Stimulated activated naive CD8-positive, alpha-beta T cell treated with anti-CD3 and anti-CD28 coated beads, Interleukin-15, Interleukin-2, amounts not matched to agents 100 ng/mL and 50 ng/mL, for 24 hours (primary cell): ENCODE data around the gene KPNA1.
A peak's percentile ranks its signal among the peaks of the same experiment; 100 is the strongest.

ENCODE experiments used
- H3K27ac Mint-ChIP-seq: one replicate; pipeline ENCODE4 v1.8.0; 2021; ENCODE audit warnings: mild to moderate bottlenecking, mixed read lengths
- H3K27me3 Mint-ChIP-seq: one replicate; pipeline ENCODE4 v1.8.0; 2021; ENCODE audit warnings: mixed read lengths
- H3K36me3 Mint-ChIP-seq: one replicate; pipeline ENCODE4 v1.8.0; 2021; ENCODE audit warnings: low read depth, mixed read lengths
- H3K4me1 Mint-ChIP-seq: one replicate; pipeline ENCODE4 v1.8.0; 2021; ENCODE audit warnings: low read depth, mixed read lengths
- H3K4me3 Mint-ChIP-seq: one replicate; pipeline ENCODE4 v1.8.0; 2021; ENCODE audit warnings: mild to moderate bottlenecking, mixed read lengths
- H3K9me3 Mint-ChIP-seq: one replicate; pipeline ENCODE4 v1.8.0; 2021; ENCODE audit warnings: mixed read lengths

KPNA1 gene

GRCh38 chr3:122427857-122428471, 86.8 kb downstream of the KPNA1 start:
- Mint-ChIP-seq H3K9me3 (no peaks in the 10 kb centered on the region), H3K4me1 (peaks cover 22% of the 10 kb centered on the region), H3K4me3 (no peak overlapping the region), H3K27ac (peak overlapping the region; percentile 91), H3K27me3 (no peaks in the 10 kb centered on the region), H3K36me3 (peaks cover 89% of the 10 kb centered on the region)

GRCh38 chr3:122421836-122422235, 92.9 kb downstream of the KPNA1 start:
- Mint-ChIP-seq H3K9me3 (no peaks in the 10 kb centered on the region), H3K27me3 (no peaks in the 10 kb centered on the region), H3K27ac (no peak overlapping the region), H3K4me1 (peaks cover 14% of the 10 kb centered on the region), H3K4me3 (no peak overlapping the region), H3K36me3 (peaks cover 61% of the 10 kb centered on the region)

- no peaks in the 10 kb centered on the region for H3K9me3 Mint-ChIP-seq
- H3K36me3 Mint-ChIP-seq: peaks cover 54% of the 10 kb centered on the region
Measured at GRCh38 chr3:122421101-122421500, 93.6 kb downstream of the KPNA1 start.

DNA sequence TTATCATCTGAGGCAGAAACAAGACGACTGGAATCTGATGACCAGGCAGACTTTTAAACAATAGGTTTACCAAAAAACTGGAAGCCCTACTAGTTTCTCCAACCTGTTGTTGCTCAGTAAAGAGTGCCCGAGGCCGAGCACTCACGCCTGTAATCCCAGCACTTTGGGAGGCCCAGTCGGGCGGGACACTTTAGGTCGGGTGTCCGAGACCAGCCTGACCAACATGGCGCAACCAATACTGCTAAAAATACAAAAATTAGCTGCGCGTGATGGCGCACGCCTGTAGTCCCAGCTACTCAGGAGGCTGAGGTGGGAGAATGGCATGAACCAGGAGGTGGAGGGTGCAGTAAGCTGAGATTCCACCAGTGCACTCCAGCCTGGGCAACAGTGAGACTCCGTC, 97.8 kb downstream of the KPNA1 start:
- peak overlapping the region; percentile 98 for H3K4me3 Mint-ChIP-seq
- H3K27ac Mint-ChIP-seq: peak overlapping the region; percentile 97
- no peaks in the 10 kb centered on the region for H3K9me3 Mint-ChIP-seq
- H3K4me1 Mint-ChIP-seq: peaks cover 56% of the 10 kb centered on the region
- H3K27me3 Mint-ChIP-seq: no peaks in the 10 kb centered on the region
- H3K36me3 Mint-ChIP-seq: peaks cover 41% of the 10 kb centered on the region

More at GRCh38 chr3:122421101-122421500, 93.6 kb downstream of the KPNA1 start:
- H3K4me3 Mint-ChIP-seq: no peak overlapping the region
- no peak overlapping the region for H3K27ac Mint-ChIP-seq
- H3K4me1 Mint-ChIP-seq: peaks cover 20% of the 10 kb centered on the region
- no peaks in the 10 kb centered on the region for H3K27me3 Mint-ChIP-seq

DNA sequence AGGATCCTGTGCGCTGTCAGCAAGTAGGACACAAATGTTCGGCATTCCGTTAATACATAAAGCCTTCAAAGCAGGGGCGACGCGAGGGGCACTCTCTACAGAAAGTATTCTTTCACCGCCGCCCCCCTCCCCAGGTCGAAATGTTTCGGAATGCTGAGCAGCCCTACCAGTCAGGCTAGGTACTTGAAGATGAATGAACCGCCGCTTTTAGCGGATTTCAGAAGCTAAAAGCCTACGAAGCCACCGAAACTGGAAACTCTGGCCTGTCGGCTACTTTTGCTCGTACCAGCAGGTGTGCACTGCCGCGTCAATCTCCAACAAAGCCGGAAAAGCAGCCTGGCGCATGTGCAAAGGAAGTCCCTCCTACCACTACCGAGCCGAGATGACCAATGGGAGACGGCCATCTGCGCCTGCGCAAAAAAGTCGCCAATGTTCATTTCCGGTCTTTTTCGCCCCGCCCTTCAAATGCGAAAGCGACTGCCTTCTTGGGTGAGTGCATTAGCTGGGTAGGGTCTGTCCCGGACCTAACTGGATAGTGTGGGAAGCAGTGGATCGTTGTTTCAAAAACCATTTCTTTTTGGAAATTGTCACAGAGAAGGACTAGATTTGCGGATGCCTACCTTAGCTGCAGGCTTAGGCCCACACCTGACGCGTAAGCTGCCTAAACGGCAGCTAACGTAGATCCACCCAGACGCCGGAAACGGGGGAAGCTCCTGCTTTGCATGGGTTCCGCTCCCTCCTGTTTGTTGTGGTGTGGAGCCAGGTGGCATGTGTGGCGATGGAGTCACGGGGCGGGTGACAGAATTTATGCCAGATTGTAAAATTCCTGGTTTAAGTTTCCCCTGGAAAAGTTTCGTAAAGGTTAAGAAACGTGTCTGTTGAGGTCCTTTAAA, 98.7 kb downstream of the KPNA1 start, which contains the start of gene WDR5B:
Gene WDR5B (minus strand): TSS at position 301 of the 893 bp plus-strand sequence. CDS start 534 bp downstream, outside the sequence.
- Mint-ChIP-seq H3K9me3 (no peaks in the 10 kb centered on the region), H3K4me1 (peaks cover 61% of the 10 kb centered on the region), H3K27ac (peak within 1 kb of the TSS; percentile 97), H3K4me3 (peak within 1 kb of the TSS; percentile 98), H3K27me3 (no peaks in the 10 kb centered on the region), H3K36me3 (peaks cover 39% of the 10 kb centered on the region)

DNA sequence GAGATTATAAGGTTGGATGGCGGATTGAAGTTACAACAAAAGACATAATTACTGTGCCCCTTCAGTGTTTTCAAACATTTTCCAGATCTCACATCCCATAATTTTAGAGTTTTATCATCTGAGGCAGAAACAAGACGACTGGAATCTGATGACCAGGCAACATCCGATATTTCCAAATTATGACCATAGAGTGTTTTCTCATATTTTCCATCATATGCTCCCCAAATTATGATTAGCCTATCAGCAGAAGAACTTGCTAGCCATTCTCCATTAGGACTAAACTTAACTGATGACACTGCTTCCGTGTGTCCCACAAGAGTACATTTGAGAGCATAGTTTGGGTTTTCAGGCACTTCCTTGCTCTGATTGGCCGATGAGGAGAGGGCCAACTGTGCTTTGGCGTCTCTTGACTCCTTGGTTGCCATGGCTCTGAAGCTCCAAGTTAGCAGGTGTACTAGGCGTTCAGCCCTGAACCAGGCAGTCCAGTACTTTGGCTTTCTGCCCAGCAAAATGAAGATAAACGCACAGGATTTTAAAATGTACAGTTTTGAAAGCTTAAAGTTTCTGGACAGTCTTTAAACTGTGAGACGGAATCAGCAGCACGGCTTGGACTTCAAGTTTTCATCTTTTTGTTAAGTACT, 99.5 kb downstream of the KPNA1 start:
- peak overlapping the region; percentile 97 for H3K27ac Mint-ChIP-seq
- no peaks in the 10 kb centered on the region for H3K9me3 Mint-ChIP-seq
- peaks cover 43% of the 10 kb centered on the region for H3K36me3 Mint-ChIP-seq
- H3K27me3 Mint-ChIP-seq: no peaks in the 10 kb centered on the region
- peaks cover 67% of the 10 kb centered on the region for H3K4me1 Mint-ChIP-seq
- H3K4me3 Mint-ChIP-seq: peak overlapping the region; percentile 98

DNA sequence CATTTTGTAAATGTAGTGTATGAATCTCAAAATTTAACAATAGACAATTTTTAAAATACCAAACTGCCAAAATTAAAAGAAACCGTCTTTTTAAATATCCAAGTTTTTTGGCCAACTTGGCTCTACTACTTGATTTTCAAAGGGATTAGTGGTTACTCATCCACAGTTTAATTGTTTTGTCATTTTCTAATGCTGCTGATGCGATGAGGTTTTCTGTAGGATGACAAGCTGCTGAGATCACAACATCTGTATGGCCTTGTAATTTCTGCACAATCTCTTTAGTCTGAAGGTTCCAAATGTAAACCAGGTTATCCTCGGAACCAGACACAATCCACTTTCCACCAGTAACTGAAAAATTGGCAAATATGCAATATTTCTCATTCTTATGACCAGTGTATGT, 100.3 kb downstream of the KPNA1 start:
- H3K27me3 Mint-ChIP-seq: no peaks in the 10 kb centered on the region
- H3K36me3 Mint-ChIP-seq: peaks cover 45% of the 10 kb centered on the region
- H3K4me1 Mint-ChIP-seq: peaks cover 74% of the 10 kb centered on the region
- peak overlapping the region; percentile 98 for H3K4me3 Mint-ChIP-seq
- no peaks in the 10 kb centered on the region for H3K9me3 Mint-ChIP-seq
- H3K27ac Mint-ChIP-seq: peak overlapping the region; percentile 97

GRCh38 chr3:122410639-122411038, 104.1 kb downstream of the KPNA1 start:
- Mint-ChIP-seq H3K36me3 (peaks cover 69% of the 10 kb centered on the region), H3K27ac (peak overlapping the region; percentile 56), H3K4me1 (peaks cover 74% of the 10 kb centered on the region)

GRCh38 chr3:122410111-122410510, 104.6 kb downstream of the KPNA1 start:
- Mint-ChIP-seq H3K9me3 (no peaks in the 10 kb centered on the region), H3K27ac (peak overlapping the region; percentile 70), H3K4me1 (peaks cover 71% of the 10 kb centered on the region), H3K4me3 (no peak overlapping the region), H3K27me3 (no peaks in the 10 kb centered on the region), H3K36me3 (peaks cover 68% of the 10 kb centered on the region)

More at GRCh38 chr3:122410639-122411038, 104.1 kb downstream of the KPNA1 start:
- H3K4me3 Mint-ChIP-seq: no peak overlapping the region
- H3K27me3 Mint-ChIP-seq: no peaks in the 10 kb centered on the region
- H3K9me3 Mint-ChIP-seq: no peaks in the 10 kb centered on the region

- no peaks in the 10 kb centered on the region for H3K9me3 Mint-ChIP-seq
- H3K4me3 Mint-ChIP-seq: no peak overlapping the region
- H3K36me3 Mint-ChIP-seq: peaks cover 64% of the 10 kb centered on the region
- H3K4me1 Mint-ChIP-seq: peaks cover 64% of the 10 kb centered on the region
- H3K27ac Mint-ChIP-seq: peak overlapping the region; percentile 70
- H3K27me3 Mint-ChIP-seq: no peaks in the 10 kb centered on the region
Measured at GRCh38 chr3:122409446-122409845, 105.3 kb downstream of the KPNA1 start.

GRCh38 chr3:122407946-122408345, 106.8 kb downstream of the KPNA1 start:
- no peak overlapping the region for H3K4me3 Mint-ChIP-seq
- H3K27me3 Mint-ChIP-seq: no peaks in the 10 kb centered on the region
- peaks cover 56% of the 10 kb centered on the region for H3K4me1 Mint-ChIP-seq
- peaks cover 71% of the 10 kb centered on the region for H3K36me3 Mint-ChIP-seq
- no peak overlapping the region for H3K27ac Mint-ChIP-seq
- no peaks in the 10 kb centered on the region for H3K9me3 Mint-ChIP-seq

- no peak overlapping the region for H3K4me3 Mint-ChIP-seq
- H3K36me3 Mint-ChIP-seq: peaks cover 60% of the 10 kb centered on the region
- peaks cover 41% of the 10 kb centered on the region for H3K4me1 Mint-ChIP-seq
- peak overlapping the region; percentile 47 for H3K27ac Mint-ChIP-seq
- no peaks in the 10 kb centered on the region for H3K9me3 Mint-ChIP-seq
- no peaks in the 10 kb centered on the region for H3K27me3 Mint-ChIP-seq
Measured at GRCh38 chr3:122406198-122406597, 108.5 kb downstream of the KPNA1 start.

- Mint-ChIP-seq H3K27me3 (no peaks in the 10 kb centered on the region), H3K36me3 (peaks cover 54% of the 10 kb centered on the region), H3K9me3 (no peaks in the 10 kb centered on the region), H3K4me1 (peaks cover 33% of the 10 kb centered on the region), H3K27ac (no peak overlapping the region), H3K4me3 (no peak overlapping the region)
Measured at GRCh38 chr3:122405015-122405414, 109.7 kb downstream of the KPNA1 start.

DNA sequence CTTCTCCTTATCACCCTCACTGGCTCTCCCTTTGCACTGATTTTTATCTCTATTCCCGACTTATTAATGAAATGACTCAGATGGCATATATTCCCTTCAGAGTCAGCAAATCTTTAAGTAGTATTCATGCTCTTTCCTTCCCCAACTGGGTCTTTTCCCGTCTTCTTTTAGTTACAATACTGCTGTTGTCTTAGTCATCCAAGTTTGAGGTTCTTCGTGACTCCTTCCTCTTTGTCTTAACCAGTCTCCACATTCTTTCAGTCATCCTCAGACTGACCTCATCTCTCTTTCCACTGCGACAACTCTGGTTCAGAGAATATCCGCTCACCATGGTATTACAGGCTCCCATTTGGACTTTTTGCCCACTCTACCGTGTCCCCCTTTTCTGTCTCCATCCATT, 111.2 kb downstream of the KPNA1 start:
- H3K4me3 Mint-ChIP-seq: no peak overlapping the region
- no peaks in the 10 kb centered on the region for H3K9me3 Mint-ChIP-seq
- H3K4me1 Mint-ChIP-seq: peaks cover 23% of the 10 kb centered on the region
- no peak overlapping the region for H3K27ac Mint-ChIP-seq
- H3K36me3 Mint-ChIP-seq: peaks cover 51% of the 10 kb centered on the region
- no peaks in the 10 kb centered on the region for H3K27me3 Mint-ChIP-seq

DNA sequence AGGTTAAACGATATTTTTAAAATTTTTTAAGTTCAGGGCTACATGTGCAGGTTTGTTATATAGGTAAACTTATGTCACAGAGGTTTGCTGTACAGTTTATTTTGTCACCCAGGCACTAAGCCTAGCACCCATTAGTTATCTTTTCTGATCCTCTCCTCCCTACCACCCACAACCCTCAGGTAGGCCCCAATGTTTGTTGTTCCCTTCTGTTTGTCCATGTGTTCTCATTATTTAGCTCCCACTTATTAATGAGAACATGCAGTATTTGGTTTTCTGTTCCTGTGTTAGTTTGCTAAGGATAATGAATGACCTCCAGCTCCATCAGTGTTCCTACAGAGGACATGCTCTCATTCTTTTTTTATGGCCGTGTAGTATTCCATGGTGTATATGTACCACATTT, 115.8 kb downstream of the KPNA1 start:
- H3K36me3 Mint-ChIP-seq: peaks cover 31% of the 10 kb centered on the region
- H3K4me1 Mint-ChIP-seq: peaks cover 44% of the 10 kb centered on the region
- H3K27me3 Mint-ChIP-seq: no peaks in the 10 kb centered on the region
- H3K27ac Mint-ChIP-seq: peak overlapping the region; percentile 7
- H3K4me3 Mint-ChIP-seq: no peak overlapping the region
- no peaks in the 10 kb centered on the region for H3K9me3 Mint-ChIP-seq
